ENCODE data around the gene MXI1.

DNA sequence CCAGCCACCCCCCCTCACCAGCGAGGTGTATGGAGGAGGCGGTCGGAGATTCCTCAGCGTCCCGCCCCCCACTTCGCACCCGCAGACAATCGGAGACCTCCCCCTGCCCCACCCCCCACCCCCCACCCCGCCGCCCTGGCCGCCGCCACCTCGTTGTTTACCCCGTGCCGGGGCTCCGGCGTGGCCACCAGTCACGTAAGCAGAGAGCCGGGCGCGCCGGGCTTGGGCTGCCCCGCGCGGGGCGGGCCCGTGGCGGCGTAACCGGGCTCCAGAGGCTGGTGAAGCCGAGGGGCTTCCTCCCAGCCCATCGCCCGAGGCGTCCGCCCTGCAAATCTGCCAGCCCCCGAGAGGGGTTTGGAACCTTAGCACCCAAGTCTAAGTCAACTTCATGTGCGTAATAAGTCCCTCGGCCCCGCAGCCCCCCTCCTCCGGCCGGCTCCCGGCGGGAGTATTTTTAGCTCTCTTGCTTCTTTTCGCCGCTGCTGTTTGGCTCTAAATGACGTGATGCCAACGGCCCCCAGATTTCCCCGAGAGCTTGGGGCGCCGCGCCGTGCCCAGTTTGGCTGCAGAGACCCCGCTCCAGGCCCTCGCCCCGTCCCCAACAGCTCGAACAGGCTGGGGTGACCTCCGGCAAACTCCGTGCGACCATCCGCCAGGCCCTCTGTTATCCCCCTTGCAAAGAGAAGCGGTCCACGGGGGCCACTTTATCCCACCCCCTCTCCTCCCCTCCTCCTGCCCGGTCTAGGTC, 2.7 kb downstream of the MXI1 start:
- TF ChIP-seq, protein P1, sequence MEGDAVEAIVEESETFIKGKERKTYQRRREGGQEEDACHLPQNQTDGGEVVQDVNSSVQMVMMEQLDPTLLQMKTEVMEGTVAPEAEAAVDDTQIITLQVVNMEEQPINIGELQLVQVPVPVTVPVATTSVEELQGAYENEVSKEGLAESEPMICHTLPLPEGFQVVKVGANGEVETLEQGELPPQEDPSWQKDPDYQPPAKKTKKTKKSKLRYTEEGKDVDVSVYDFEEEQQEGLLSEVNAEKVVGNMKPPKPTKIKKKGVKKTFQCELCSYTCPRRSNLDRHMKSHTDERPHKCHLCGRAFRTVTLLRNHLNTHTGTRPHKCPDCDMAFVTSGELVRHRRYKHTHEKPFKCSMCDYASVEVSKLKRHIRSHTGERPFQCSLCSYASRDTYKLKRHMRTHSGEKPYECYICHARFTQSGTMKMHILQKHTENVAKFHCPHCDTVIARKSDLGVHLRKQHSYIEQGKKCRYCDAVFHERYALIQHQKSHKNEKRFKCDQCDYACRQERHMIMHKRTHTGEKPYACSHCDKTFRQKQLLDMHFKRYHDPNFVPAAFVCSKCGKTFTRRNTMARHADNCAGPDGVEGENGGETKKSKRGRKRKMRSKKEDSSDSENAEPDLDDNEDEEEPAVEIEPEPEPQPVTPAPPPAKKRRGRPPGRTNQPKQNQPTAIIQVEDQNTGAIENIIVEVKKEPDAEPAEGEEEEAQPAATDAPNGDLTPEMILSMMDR (conservative IDR thresholded peaks at IDR 0.05; ENCODE audit: low read depth, low read length): no peak
- TF ChIP-seq EZH2 (IDR thresholded peaks at IDR 0.05; ENCODE audit: borderline replicate concordance, low read depth, low read length, poor library complexity, severe bottlenecking): no peak
